Bronchus fibroblast of lung (primary cell): ENCODE measurements around the gene ADRM1. TPM values are rescaled to one million over a fixed set of nuclear protein-coding genes. Genes with fewer than 3 reads are reported as not detected.

ENCODE experiments used
- total RNA-seq: library from RNA; depleted of rRNA; stranded (reverse); fragments of >200 nt; gene quantifications from 2 replicates; pipeline ENCODE4 v1.2.3, GENCODE V29; 2015

Gene ADRM1
- 192 and 194 TPM in 2 replicates for total RNA-seq

GRCh38 chr20:62302341-62303061 lies at the start of gene ADRM1:
Gene ADRM1, plus strand, starts transcription at chr20:62302997. Its CDS starts 572 bp downstream, at chr20:62303569.

Other genes starting within 250 kb of the ADRM1 start
- gene TAF4, start 237.1 kb upstream of the ADRM1 start, total RNA-seq, result 2.5 and 4.5 TPM in 2 replicates
- gene LSM14B, start 180.5 kb upstream of the ADRM1 start, total RNA-seq, result 26.9 and 27.6 TPM in 2 replicates
- gene PSMA7, start 159.6 kb upstream of the ADRM1 start, total RNA-seq, result 497 and 513 TPM in 2 replicates
- gene SS18L1, start 159.2 kb upstream of the ADRM1 start, total RNA-seq, result 6.1 and 6.7 TPM in 2 replicates
- 23.3 and 24.5 TPM in 2 replicates for gene MTG2, start 120.0 kb upstream of the ADRM1 start, total RNA-seq
- gene HRH3, start 82.7 kb upstream of the ADRM1 start, total RNA-seq, result not detected in 2 replicates
- 11.9 and 14.0 TPM in 2 replicates for gene OSBPL2, start 64.5 kb upstream of the ADRM1 start, total RNA-seq
- 25.7 and 32.1 TPM in 2 replicates for gene LAMA5, start 64.3 kb downstream of the ADRM1 start, total RNA-seq
- 3,175 and 3,644 TPM in 2 replicates for gene RPS21, start 84.1 kb downstream of the ADRM1 start, total RNA-seq
- gene CABLES2, start 104.3 kb downstream of the ADRM1 start, total RNA-seq, result 5.5 and 5.8 TPM in 2 replicates
- gene RBBP8NL, start 124.5 kb downstream of the ADRM1 start, total RNA-seq, result not detected in 2 replicates
- not detected in 2 replicates for gene GATA5, start 173.0 kb downstream of the ADRM1 start, total RNA-seq